Panc1 (cell line): ENCODE data around the gene HAGHL.

Experiments
- CTCF ChIP-seq: fragments of 450-650 bp; IDR thresholded peaks from 2 replicates; pipeline ENCODE4 v1.5.1; 2017; ENCODE audit warnings: mild to moderate bottlenecking
- TCF7L2 ChIP-seq: IDR thresholded peaks from 2 replicates; pipeline ENCODE4 v1.6.1; 2011; ENCODE audit warnings: mild to moderate bottlenecking, low read depth, low read length, inconsistent platforms

DNA sequence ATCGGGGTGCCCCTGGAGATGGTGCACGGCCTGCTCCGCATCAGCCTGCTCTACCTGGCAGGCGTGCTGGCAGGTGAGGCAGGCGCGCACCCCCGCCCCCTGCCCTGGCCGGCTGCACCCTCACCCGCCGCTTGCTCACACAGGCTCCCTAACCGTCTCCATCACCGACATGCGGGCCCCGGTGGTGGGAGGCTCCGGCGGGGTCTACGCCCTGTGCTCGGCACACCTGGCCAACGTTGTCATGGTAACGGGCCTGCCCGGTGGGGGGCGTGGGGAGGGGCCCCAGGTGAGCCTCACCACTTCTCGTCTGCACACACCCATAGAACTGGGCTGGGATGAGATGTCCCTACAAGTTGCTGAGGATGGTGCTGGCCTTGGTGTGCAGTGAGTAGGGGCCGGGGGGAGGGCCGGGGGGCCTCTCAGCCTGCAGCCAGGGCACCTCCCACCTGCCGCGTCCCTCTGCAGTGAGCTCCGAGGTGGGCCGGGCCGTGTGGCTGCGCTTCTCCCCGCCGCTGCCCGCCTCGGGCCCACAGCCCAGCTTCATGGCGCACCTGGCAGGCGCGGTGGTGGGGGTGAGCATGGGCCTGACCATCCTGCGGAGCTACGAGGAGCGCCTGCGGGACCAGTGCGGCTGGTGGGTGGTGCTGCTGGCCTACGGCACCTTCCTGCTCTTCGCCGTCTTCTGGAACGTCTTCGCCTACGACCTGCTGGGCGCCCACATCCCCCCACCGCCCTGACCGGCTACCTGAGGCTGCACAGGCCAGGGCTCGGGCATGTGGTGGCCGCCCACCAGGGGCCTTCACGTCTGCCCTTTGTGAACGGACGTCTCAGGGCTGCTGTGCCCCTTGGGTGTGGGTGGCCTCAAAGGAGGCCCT, 49.4 kb upstream of the HAGHL start:
- TF ChIP-seq CTCF (no peak), TCF7L2 (no peak)
